Thymus (tissue), 14 donors: ENCODE data around the gene NUP35. TPM values are rescaled to one million over a fixed set of nuclear protein-coding genes. Genes with fewer than 3 reads are reported as not detected.

Experiments
- DNase-seq, 9 donors: peaks; one replicate each; pipeline ENCODE4 v3.0.0-alpha.2; 2013; ENCODE audit warnings: low spot score in 9 of 9, low read depth in 6 of 9, missing footprints in 1 of 9
- H3K27ac ChIP-seq, 2 donors: one replicate each; pipeline ENCODE4 v1.5.1; 2013; ENCODE audit warnings: control low read depth in 1 of 2, low read depth in 1 of 2, low read length in 1 of 2, mild to moderate bottlenecking in 1 of 2, moderate library complexity in 1 of 2
- H3K27me3 ChIP-seq, 2 donors: one replicate each; pipeline ENCODE4 v1.5.1; 2013; ENCODE audit warnings: low read length in 1 of 2; ENCODE audit not compliant: control insufficient read depth in 2 of 2, insufficient read depth in 1 of 2
- H3K36me3 ChIP-seq, 2 donors: one replicate each; pipeline ENCODE4 v1.5.1; 2013; ENCODE audit warnings: low read length in 1 of 2, mild to moderate bottlenecking in 1 of 2, moderate library complexity in 1 of 2; ENCODE audit not compliant: control insufficient read depth in 2 of 2, insufficient read depth in 2 of 2
- H3K4me1 ChIP-seq, 2 donors: one replicate each; pipeline ENCODE4 v1.5.1; 2013; ENCODE audit warnings: low read length in 2 of 2; ENCODE audit not compliant: control insufficient read depth in 2 of 2, insufficient read depth in 2 of 2
- H3K4me3 ChIP-seq, 2 donors: one replicate each; pipeline ENCODE4 v1.5.1; 2013; ENCODE audit warnings: low read length in 2 of 2, control low read depth in 1 of 2, mild to moderate bottlenecking in 1 of 2
- H3K9me3 ChIP-seq, 2 donors: one replicate each; pipeline ENCODE4 v1.5.1; 2013; ENCODE audit warnings: low read length in 1 of 2, mild to moderate bottlenecking in 1 of 2; ENCODE audit not compliant: control insufficient read depth in 2 of 2, insufficient read depth in 1 of 2
- WGBS: extraction: QIAGEN DNeasy Blood & Tissue Kit; methylation state at CpG from one replicate; pipeline ENCODE4 v1.1.7; 2013; 5-methylcytosine and 5-hydroxymethylcytosine counted together
- long read RNA-seq, 10 donors: transcript quantifications; one replicate each; lab custom pipeline, GENCODE V29; 2026
- polyA plus RNA-seq: library from polyadenylated mRNA; stranded (reverse); fragments of 200-250 nt; gene quantifications from one replicate; pipeline ENCODE4 v1.2.3, GENCODE V29; 2013
- total RNA-seq: library from RNA; stranded (reverse); fragments of 120-200 nt; gene quantifications from one replicate; pipeline ENCODE4 v1.2.4, GENCODE V29; 2013
- donor health status: healthy.

The NUP35 gene
- total RNA-seq: 29.9 TPM
- polyA plus RNA-seq: 12.8 TPM
- long read RNA-seq, donor 1: 0 reads
- long read RNA-seq, donor 2, transcript NUP35-201 (9 exons, 1,633 nt): major isoform, 8 of 9 reads
- long read RNA-seq, donor 2, partial matches to known transcripts: 0 of 9 reads
- long read RNA-seq, donor 2, other reads (novel, unspliced or antisense): 0 of 9 reads
- long read RNA-seq, donor 3, transcript NUP35-201 (9 exons, 1,633 nt): major isoform, 14 of 14 reads
- long read RNA-seq, donor 3, partial matches to known transcripts: 0 of 14 reads
- long read RNA-seq, donor 3, other reads (novel, unspliced or antisense): 0 of 14 reads
- long read RNA-seq, donor 4, partial matches to known transcripts: 0 of 2 reads
- long read RNA-seq, donor 4, other reads (novel, unspliced or antisense): 0 of 2 reads
- long read RNA-seq, donor 5, transcript NUP35-201 (9 exons, 1,633 nt): major isoform, 6 of 6 reads
- long read RNA-seq, donor 5, partial matches to known transcripts: 0 of 6 reads
- long read RNA-seq, donor 5, other reads (novel, unspliced or antisense): 0 of 6 reads
- long read RNA-seq, donor 6, transcript NUP35-201 (9 exons, 1,633 nt): major isoform, 5 of 5 reads
- long read RNA-seq, donor 6, partial matches to known transcripts: 0 of 5 reads
- long read RNA-seq, donor 6, other reads (novel, unspliced or antisense): 0 of 5 reads
- long read RNA-seq, donor 7, transcript NUP35-201 (9 exons, 1,633 nt): major isoform, 15 of 16 reads
- long read RNA-seq, donor 7, partial matches to known transcripts: 0 of 16 reads
- long read RNA-seq, donor 7, other reads (novel, unspliced or antisense): 0 of 16 reads
- long read RNA-seq, donor 8, partial matches to known transcripts: 0 of 4 reads
- long read RNA-seq, donor 8, other reads (novel, unspliced or antisense): 0 of 4 reads
- long read RNA-seq, donor 9, transcript NUP35-201 (9 exons, 1,633 nt): major isoform, 6 of 6 reads
- long read RNA-seq, donor 9, partial matches to known transcripts: 0 of 6 reads
- long read RNA-seq, donor 9, other reads (novel, unspliced or antisense): 0 of 6 reads
- long read RNA-seq, donor 10, transcript NUP35-201 (9 exons, 1,633 nt): major isoform, 5 of 5 reads
- long read RNA-seq, donor 10, partial matches to known transcripts: 0 of 5 reads
- long read RNA-seq, donor 10, other reads (novel, unspliced or antisense): 0 of 5 reads

GRCh38 chr2:183124222-183124956 lies at the start of gene NUP35:
Gene NUP35, plus strand, starts transcription at chr2:183124443. Its CDS starts 15 bp downstream, at chr2:183124458.
- Histone ChIP-seq H3K9me3 (peaks cover 0 to 3% of the 10 kb centered on the region in 2 donors), H3K27ac (peak within 1 kb of the TSS; percentile 92 to 98), H3K27me3 (no peaks in the 10 kb centered on the region), H3K4me3 (peak within 1 kb of the TSS; percentile 84 to 99), H3K36me3 (peaks cover 0 to 3% of the 10 kb centered on the region in 2 donors), H3K4me1 (peaks cover 6 to 10% of the 10 kb centered on the region in 2 donors)
- WGBS: under 1% methylated on average over 43 of the region's 43 CpGs
- peak; percentile 77 to 95 (median 86) for DNase-seq

GRCh38 chr2:183078163-183078463 lies 46.1 kb upstream of the NUP35 start:
- DNase-seq: no peak
- Histone ChIP-seq H3K4me1 (no peaks in the 10 kb centered on the region), H3K27me3 (peaks cover 3 to 12% of the 10 kb centered on the region in 2 donors), H3K36me3 (no peaks in the 10 kb centered on the region), H3K27ac (no peak overlapping the region), H3K4me3 (peak overlapping the region; percentile 66 to 73), H3K9me3 (no peaks in the 10 kb centered on the region)
- 5% methylated on average over 8 of the region's 8 CpGs for WGBS

- Histone ChIP-seq H3K4me3 (peak within 1 kb of the TSS; percentile 66 to 73), H3K4me1 (no peaks in the 10 kb centered on the region), H3K27me3 (peaks cover 3 to 12% of the 10 kb centered on the region in 2 donors), H3K9me3 (no peaks in the 10 kb centered on the region), H3K27ac (peak within 1 kb of the TSS; percentile 25 to 51), H3K36me3 (no peaks in the 10 kb centered on the region)
- DNase-seq: peak; percentile 78 to 96 (median 91)
- 2% methylated on average over 20 of the region's 20 CpGs for WGBS
Observed at GRCh38 chr2:183078464-183079138, 45.6 kb upstream of the NUP35 start, which contains the start of gene DUSP19. Gene DUSP19, plus strand, starts transcription at chr2:183078747. Its CDS starts 187 bp downstream, at chr2:183078934.

- DNase-seq: peak in 3 of 9 donors; percentile 3 to 34 (median 8)
- Histone ChIP-seq H3K4me1 (no peaks in the 10 kb centered on the region), H3K27me3 (peaks cover 3 to 12% of the 10 kb centered on the region in 2 donors), H3K36me3 (no peaks in the 10 kb centered on the region), H3K9me3 (no peaks in the 10 kb centered on the region), H3K27ac (peak overlapping the region; percentile 25 to 51), H3K4me3 (peak overlapping the region; percentile 66 to 73)
- WGBS: 39% methylated on average over 13 of the region's 13 CpGs
Observed at GRCh38 chr2:183079139-183079775, 45.0 kb upstream of the NUP35 start.

GRCh38 chr2:183081911-183082310 lies 42.3 kb upstream of the NUP35 start:
- Histone ChIP-seq H3K36me3 (no peaks in the 10 kb centered on the region), H3K9me3 (no peaks in the 10 kb centered on the region), H3K4me1 (no peaks in the 10 kb centered on the region), H3K27me3 (peaks cover 0 to 5% of the 10 kb centered on the region in 2 donors), H3K27ac (no peak overlapping the region), H3K4me3 (no peak overlapping the region)
- 83% methylated on average over 1 of the region's 1 CpG for WGBS
- no peak for DNase-seq

GRCh38 chr2:183088061-183088460 lies 36.2 kb upstream of the NUP35 start:
- Histone ChIP-seq H3K4me3 (no peak overlapping the region), H3K36me3 (no peaks in the 10 kb centered on the region), H3K27me3 (no peaks in the 10 kb centered on the region), H3K9me3 (no peaks in the 10 kb centered on the region), H3K4me1 (no peaks in the 10 kb centered on the region), H3K27ac (no peak overlapping the region)
- no peak for DNase-seq
- WGBS: 95% methylated on average over 3 of the region's 3 CpGs

GRCh38 chr2:183089192-183089851 lies 34.9 kb upstream of the NUP35 start:
- H3K36me3 ChIP-seq: no peaks in the 10 kb centered on the region
- 98% methylated on average over 6 of the region's 6 CpGs for WGBS
- no peak for DNase-seq
- no peak overlapping the region for H3K4me3 ChIP-seq
- H3K27ac ChIP-seq: no peak overlapping the region
- H3K27me3 ChIP-seq: no peaks in the 10 kb centered on the region
- no peaks in the 10 kb centered on the region for H3K9me3 ChIP-seq
- no peaks in the 10 kb centered on the region for H3K4me1 ChIP-seq
